ENCODE measurements around the gene TSPAN11. TPM values are rescaled to one million over a fixed set of nuclear protein-coding genes. Genes with fewer than 3 reads are reported as not detected.
"Not testable (repeated sequence)": the region's sequence is repeated elsewhere in the genome, so short reads cannot be mapped to it uniquely, and the experiment has no call there.

TSPAN11 gene
- total and polyA plus RNA-seq, 2 of the 8 experiments (the other 6 are each of a cell fraction or from before 2014, with no cell fraction given), result 3.9 to 8.2 TPM

GRCh38 chr12:30894531-30894930 is 32.0 kb upstream of the TSPAN11 start:
- H3K27ac ChIP-seq (ENCODE audit: low read depth, low read length); H3K14ac ChIP-seq (ENCODE audit: insufficient read length); H2BK5ac ChIP-seq (ENCODE audit: low read depth, low read length); DNase-seq (ENCODE audit: low read depth in 1 of 2, low spot score in 2 of 2); H3K27me3 ChIP-seq (replicated peaks in 1 of 4; ENCODE audit: control insufficient read depth in 3 of 4, extremely low read depth in 1 of 4, insufficient read depth in 3 of 4, low read length in 3 of 4); H4K20me1 ChIP-seq (replicated peaks in 1 of 2; ENCODE audit: control insufficient read depth in 1 of 2, insufficient read depth in 2 of 2, low read length in 2 of 2); H3K4me2 ChIP-seq (ENCODE audit: insufficient read depth in 1 of 2, low read depth in 2 of 2, low read length in 2 of 2); H2BK20ac ChIP-seq (ENCODE audit: low read length); H4K8ac ChIP-seq (ENCODE audit: extremely low read depth, insufficient read depth, low read length); H3K23ac ChIP-seq (ENCODE audit: insufficient read length); H3K56ac ChIP-seq (replicated peaks; ENCODE audit: insufficient read length, low read depth, low read length); H4K5ac ChIP-seq (ENCODE audit: insufficient read length, low read depth, low read length); H2AK5ac ChIP-seq (ENCODE audit: low read depth, low read length); FAIRE-seq; H3K23me2 ChIP-seq (ENCODE audit: low read depth, low read length); H3K36me3 ChIP-seq (ENCODE audit: control insufficient read depth in 2 of 4, insufficient read depth in 4 of 4, low read length in 3 of 4); H3K79me2 ChIP-seq (ENCODE audit: control insufficient read depth in 1 of 2, insufficient read depth in 2 of 2, low read length in 2 of 2); H3K9ac ChIP-seq (replicated peaks in 1 of 4; ENCODE audit: extremely low read depth in 1 of 4, low read depth in 3 of 4, low read length in 3 of 4); H2BK12ac ChIP-seq (ENCODE audit: low read depth, low read length); H4K91ac ChIP-seq (replicated peaks; ENCODE audit: insufficient read length, low read length); POLR2A ChIA-PET (ENCODE audit: partially characterized antibody); H3K18ac ChIP-seq (ENCODE audit: extremely low read depth, low read length); H3K79me1 ChIP-seq (ENCODE audit: low read depth, low read length); H2AFZ ChIP-seq (ENCODE audit: low read length); H2BK120ac ChIP-seq (replicated peaks; ENCODE audit: low read depth, low read length); H3K4me1 ChIP-seq (replicated peaks in 1 of 4; ENCODE audit: control insufficient read depth in 3 of 4, insufficient read depth in 4 of 4, low read length in 3 of 4); H3K4me3 ChIP-seq (ENCODE audit: extremely low read depth in 1 of 4, insufficient read depth in 2 of 4, low read depth in 3 of 4, low read length in 4 of 4); H2BK15ac ChIP-seq (ENCODE audit: low read length); H3K9me3 ChIP-seq (ENCODE audit: insufficient read depth in 2 of 2, low read depth in 1 of 2, low read length in 1 of 2); H3K4ac ChIP-seq (replicated peaks; ENCODE audit: insufficient read length, low read depth, low read length): not testable (repeated sequence)
- CTCF ChIA-PET (ENCODE audit: partially characterized antibody), result interaction anchor here (1.1 to 1.4 kb wide), 2 partner anchors 11 to 15 kb away, joined by 3 to 4 read pairs; no protein-coding TSS in a partner anchor
- 80% methylated on average over 9 of the region's 9 CpGs; no CpG with 5 or more reads in 1 of the 2 experiments for WGBS, 2 experiments (ENCODE audit: extremely low coverage in 1 of 2, insufficient coverage in 1 of 2, insufficient read length in 1 of 2, insufficient replicate concordance in 2 of 2, low coverage in 1 of 2, low lambda C conversion rate in 2 of 2, missing lambda C conversion rate in 1 of 2)

Data from H1 (cell line).